Mucosa of descending colon (tissue), 3 donors: ENCODE data around the gene EVI5L. TPM values are rescaled to one million over a fixed set of nuclear protein-coding genes. Genes with fewer than 3 reads are reported as not detected.

Source experiments
- ATAC-seq: fragments of 200-7000 bp; cut with Tn5 transposase; one replicate; pipeline ENCODE4 v1.9.1; 2020; ENCODE audit warnings: mild to moderate bottlenecking, moderate library complexity
- DNase-seq, 3 donors: peaks; one replicate each; pipeline ENCODE4 v3.0.0-alpha.2; 2020
- H3K36me3 ChIP-seq: fragments of 200-600 bp; one replicate; pipeline ENCODE4 v1.8.0; 2021; ENCODE audit warnings: low read depth, mild to moderate bottlenecking
- H3K4me1 ChIP-seq: fragments of 200-600 bp; one replicate; pipeline ENCODE4 v1.8.0; 2021; ENCODE audit warnings: low read depth, mild to moderate bottlenecking
- H3K4me3 ChIP-seq: fragments of 200-600 bp; one replicate; pipeline ENCODE4 v1.8.0; 2021; ENCODE audit warnings: mild to moderate bottlenecking
- H3K9me3 ChIP-seq: fragments of 200-600 bp; one replicate; pipeline ENCODE4 v1.8.0; 2021; ENCODE audit warnings: mild to moderate bottlenecking
- CTCF ChIP-seq: fragments of 200-600 bp; IDR thresholded peaks from one replicate; pipeline ENCODE4 v1.8.0; 2022; ENCODE audit warnings: antibody characterized with exemption, mild to moderate bottlenecking
- intact Hi-C, 2 donors: fragments of 100-400 bp; cut with DNase I in 1 of 2; cut with micrococcal nuclease in 1 of 2; formaldehyde crosslinking; loops; one replicate each; pipeline versions ENCODE4 v1.11.0 to v1.11.1; 2022; cut with DNase I, micrococcal nuclease
- total RNA-seq, 3 donors: library from RNA; stranded (reverse); fragmentation: NEBNext Ultra II Directional in 2 of 3; extraction: Animal tissue kit (Norgen Biotek cat#: 25700) in 2 of 3; gene quantifications; one replicate each; pipeline versions ENCODE4 v1.2.1 to v1.2.4, GENCODE V29; 2021 to 2023
- donor health status: DM: no; HTN: no; CAD: no; lungs with moderate emphysema.
- donor health status: DM: no; HTN: no; CAD: no.
- donor health status: DM: no; HTN: yes; CAD: no.

EVI5L gene
- total RNA-seq, 3 donors from 2014 or later = 8.3 to 17.6 (median 11.4) TPM

- ATAC-seq (peak; percentile 10), DNase-seq (no peak)
- Histone ChIP-seq H3K4me1 (peaks cover 11% of the 10 kb centered on the region), H3K36me3 (no peaks in the 10 kb centered on the region), H3K4me3 (no peak overlapping the region), H3K9me3 (no peaks in the 10 kb centered on the region)
- TF ChIP-seq CTCF = no peak
- intact Hi-C loops = loop anchor here in 1 of 2 donors (10.0 kb wide), 1 partner anchor 55 kb away; the partner anchor contains the start of gene MAP2K7
Measured at GRCh38 chr19:7850000-7850813, 20.2 kb downstream of the EVI5L start.

GRCh38 chr19:7850945-7851622 lies 21.1 kb downstream of the EVI5L start:
- Histone ChIP-seq H3K4me1 (peaks cover 11% of the 10 kb centered on the region), H3K4me3 (no peak overlapping the region), H3K36me3 (no peaks in the 10 kb centered on the region), H3K9me3 (no peaks in the 10 kb centered on the region)
- ATAC-seq (no peak), DNase-seq (no peak)
- TF ChIP-seq CTCF = no peak
- intact Hi-C loops = loop anchor here in 1 of 2 donors (10.0 kb wide), 1 partner anchor 54 kb away; the partner anchor contains the start of gene MAP2K7

GRCh38 chr19:7851623-7852500 lies 21.8 kb downstream of the EVI5L start:
- DNase-seq (peak in 1 of 3 donors; percentile 46), ATAC-seq (no peak)
- H3K4me1 ChIP-seq = peaks cover 11% of the 10 kb centered on the region
- no peak for TF ChIP-seq CTCF
- H3K4me3 ChIP-seq = no peak overlapping the region
- intact Hi-C loops = loop anchor here in 1 of 2 donors (10.0 kb wide), 1 partner anchor 53 kb away; the partner anchor contains the start of gene MAP2K7
- no peaks in the 10 kb centered on the region for H3K36me3 ChIP-seq
- no peaks in the 10 kb centered on the region for H3K9me3 ChIP-seq

- DNase-seq (peak; percentile 88 to 90 (median 89)), ATAC-seq (peak; percentile 94)
- H3K4me1 ChIP-seq = peaks cover 11% of the 10 kb centered on the region
- no peaks in the 10 kb centered on the region for H3K9me3 ChIP-seq
- H3K4me3 ChIP-seq = no peak overlapping the region
- peak; percentile 58 for TF ChIP-seq CTCF
- intact Hi-C loops = loop anchor here in 1 of 2 donors (10.0 kb wide), 1 partner anchor 52 kb away; the partner anchor contains the start of gene MAP2K7
- H3K36me3 ChIP-seq = no peaks in the 10 kb centered on the region
Measured at GRCh38 chr19:7852851-7853769, 23.1 kb downstream of the EVI5L start.
